Activated naive CD8-positive, alpha-beta T cell treated with anti-CD3 and anti-CD28 coated beads for 36 hours (primary cell): ENCODE data around the gene MYOZ3. TPM values are rescaled to one million over a fixed set of nuclear protein-coding genes. Genes with fewer than 3 reads are reported as not detected.

Source experiments
- DNase-seq: peaks from one replicate; pipeline ENCODE4 v3.0.0; 2021
- H3K27ac Mint-ChIP-seq: one replicate; pipeline ENCODE4 v1.8.0; 2022; ENCODE audit warnings: mild to moderate bottlenecking, moderate library complexity, mixed read lengths
- H3K27me3 Mint-ChIP-seq: one replicate; pipeline ENCODE4 v1.8.0; 2022; ENCODE audit warnings: mild to moderate bottlenecking, mixed read lengths
- H3K36me3 Mint-ChIP-seq: one replicate; pipeline ENCODE4 v1.8.0; 2021; ENCODE audit warnings: mild to moderate bottlenecking, mixed read lengths
- H3K4me1 Mint-ChIP-seq: one replicate; pipeline ENCODE4 v1.8.0; 2021; ENCODE audit warnings: mixed read lengths
- H3K4me3 Mint-ChIP-seq: one replicate; pipeline ENCODE4 v1.8.0; 2022; ENCODE audit warnings: mild to moderate bottlenecking, moderate library complexity, mixed read lengths
- H3K9me3 Mint-ChIP-seq: one replicate; pipeline ENCODE4 v1.8.0; 2022; ENCODE audit warnings: mixed read lengths
- total RNA-seq, 2 experiments: library from RNA; stranded (reverse); gene quantifications; one replicate each; pipeline ENCODE4 v1.2.3, GENCODE V29; 2021

MYOZ3 gene
- total RNA-seq, 2 experiments from 2014 or later = 0.06 to 0.16 TPM

DNA sequence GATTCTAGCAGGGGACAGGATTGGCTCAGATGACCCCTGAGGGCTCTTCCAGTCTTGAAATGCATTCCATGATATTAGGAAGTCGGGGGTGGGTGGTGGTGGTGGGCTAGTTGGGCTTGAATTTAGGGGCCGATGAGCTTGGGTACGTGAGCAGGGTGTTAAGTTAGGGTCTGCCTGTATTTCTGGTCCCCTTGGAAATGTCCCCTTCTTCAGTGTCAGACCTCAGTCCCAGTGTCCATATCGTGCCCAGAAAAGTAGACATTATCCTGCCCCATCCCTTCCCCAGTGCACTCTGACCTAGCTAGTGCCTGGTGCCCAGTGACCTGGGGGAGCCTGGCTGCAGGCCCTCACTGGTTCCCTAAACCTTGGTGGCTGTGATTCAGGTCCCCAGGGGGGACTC lies 2.9 kb upstream of the MYOZ3 start:
- Mint-ChIP-seq H3K4me3 (no peak overlapping the region), H3K36me3 (no peaks in the 10 kb centered on the region), H3K4me1 (peaks cover 2% of the 10 kb centered on the region), H3K27me3 (no peaks in the 10 kb centered on the region), H3K9me3 (no peaks in the 10 kb centered on the region), H3K27ac (no peak overlapping the region)
- DNase-seq = no peak

DNA sequence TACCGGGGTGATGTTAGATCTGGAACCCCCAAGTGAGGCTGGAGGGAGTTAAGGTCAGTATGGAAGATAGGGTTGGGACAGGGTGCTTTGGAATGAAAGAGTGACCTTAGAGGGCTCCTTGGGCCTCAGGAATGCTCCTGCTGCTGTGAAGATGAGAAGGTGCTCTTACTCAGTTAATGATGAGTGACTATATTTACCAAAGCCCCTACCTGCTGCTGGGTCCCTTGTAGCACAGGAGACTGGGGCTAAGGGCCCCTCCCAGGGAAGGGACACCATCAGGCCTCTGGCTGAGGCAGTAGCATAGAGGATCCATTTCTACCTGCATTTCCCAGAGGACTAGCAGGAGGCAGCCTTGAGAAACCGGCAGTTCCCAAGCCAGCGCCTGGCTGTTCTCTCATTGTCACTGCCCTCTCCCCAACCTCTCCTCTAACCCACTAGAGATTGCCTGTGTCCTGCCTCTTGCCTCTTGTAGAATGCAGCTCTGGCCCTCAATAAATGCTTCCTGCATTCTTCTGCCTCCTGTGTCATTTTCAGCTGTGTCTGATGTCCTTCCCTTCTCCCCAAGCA lies 2.3 kb upstream of the MYOZ3 start:
- Mint-ChIP-seq H3K27me3 (no peaks in the 10 kb centered on the region), H3K4me3 (no peak overlapping the region), H3K27ac (no peak overlapping the region), H3K36me3 (no peaks in the 10 kb centered on the region), H3K4me1 (peaks cover 2% of the 10 kb centered on the region), H3K9me3 (no peaks in the 10 kb centered on the region)
- DNase-seq = no peak

DNA sequence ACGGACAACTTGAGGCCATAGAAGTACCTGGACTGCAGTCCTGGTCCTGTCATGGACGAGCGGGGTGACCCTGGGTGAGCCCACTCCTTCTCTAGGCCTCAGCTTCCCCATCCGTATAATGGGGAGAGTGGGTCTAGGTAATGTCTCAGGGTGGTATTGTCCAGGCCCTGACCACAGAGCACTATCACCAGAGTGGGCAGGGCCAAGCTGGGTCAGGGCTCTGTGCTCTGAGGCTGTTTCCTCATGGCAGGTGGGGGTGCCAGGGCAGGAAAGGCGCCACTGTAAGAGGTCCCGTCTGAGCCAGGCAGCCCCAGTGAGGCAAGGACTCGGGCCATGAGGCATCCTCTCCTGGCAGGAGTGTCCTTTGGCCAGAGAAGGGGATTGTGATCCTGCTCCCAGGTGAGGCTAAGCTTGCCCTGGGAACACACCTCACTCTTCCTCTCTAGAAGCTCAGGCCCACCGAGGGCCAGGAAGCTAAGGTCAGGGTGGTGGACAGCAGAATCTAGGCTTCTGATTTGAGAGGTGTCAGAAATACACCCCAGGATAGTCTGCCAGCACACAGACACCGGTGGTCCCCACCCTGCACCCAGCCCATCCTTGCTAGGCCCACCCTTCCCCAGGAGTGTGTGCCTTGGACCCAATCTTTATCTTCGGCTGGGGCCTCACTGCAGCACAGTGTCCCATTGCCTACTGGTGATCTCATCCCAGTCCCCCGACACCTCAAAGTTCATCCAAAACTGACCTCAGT lies 1.5 kb upstream of the MYOZ3 start:
- no peaks in the 10 kb centered on the region for H3K27me3 Mint-ChIP-seq
- peaks cover 2% of the 10 kb centered on the region for H3K4me1 Mint-ChIP-seq
- H3K4me3 Mint-ChIP-seq = no peak overlapping the region
- no peaks in the 10 kb centered on the region for H3K36me3 Mint-ChIP-seq
- no peak for DNase-seq
- no peaks in the 10 kb centered on the region for H3K9me3 Mint-ChIP-seq
- no peak overlapping the region for H3K27ac Mint-ChIP-seq

DNA sequence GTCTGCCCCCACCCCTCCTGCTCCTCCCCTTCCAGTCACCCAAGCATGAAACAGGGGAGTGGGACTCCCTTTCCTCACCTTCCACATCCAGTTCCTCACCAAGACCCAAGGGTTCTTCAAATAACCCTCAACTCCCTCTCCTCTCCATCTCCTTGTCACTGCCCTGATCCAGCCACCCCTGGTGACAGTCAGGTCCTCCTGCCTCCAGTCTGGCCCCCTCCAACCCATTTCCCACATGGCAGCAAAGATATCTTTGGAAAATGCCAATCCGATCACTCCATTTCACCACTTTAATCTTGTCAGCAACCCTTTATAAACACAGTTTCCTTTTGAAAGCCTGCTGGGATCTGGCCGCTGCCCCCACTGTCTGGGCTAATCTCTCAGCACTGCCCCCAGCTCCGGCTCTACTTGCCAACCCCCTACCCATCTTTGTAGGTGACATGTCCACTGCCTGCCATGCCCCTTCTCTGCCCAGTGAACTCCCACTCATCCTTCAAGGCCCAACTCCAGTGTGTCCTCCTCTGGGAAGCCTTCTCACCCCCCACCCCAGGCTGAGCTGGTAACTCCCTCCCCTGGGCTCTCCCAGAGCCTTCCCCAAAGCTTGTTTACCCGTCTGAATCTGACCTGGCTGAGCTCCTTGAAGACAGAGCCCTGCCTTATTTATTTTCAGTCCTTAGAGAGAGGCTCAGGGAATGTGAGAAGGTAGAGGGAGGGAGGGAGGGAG lies 781 bp upstream of the MYOZ3 start:
- no peaks in the 10 kb centered on the region for H3K36me3 Mint-ChIP-seq
- H3K27me3 Mint-ChIP-seq = no peaks in the 10 kb centered on the region
- no peak overlapping the region for H3K27ac Mint-ChIP-seq
- DNase-seq = no peak
- H3K4me1 Mint-ChIP-seq = peaks cover 2% of the 10 kb centered on the region
- no peaks in the 10 kb centered on the region for H3K9me3 Mint-ChIP-seq
- no peak overlapping the region for H3K4me3 Mint-ChIP-seq

DNA sequence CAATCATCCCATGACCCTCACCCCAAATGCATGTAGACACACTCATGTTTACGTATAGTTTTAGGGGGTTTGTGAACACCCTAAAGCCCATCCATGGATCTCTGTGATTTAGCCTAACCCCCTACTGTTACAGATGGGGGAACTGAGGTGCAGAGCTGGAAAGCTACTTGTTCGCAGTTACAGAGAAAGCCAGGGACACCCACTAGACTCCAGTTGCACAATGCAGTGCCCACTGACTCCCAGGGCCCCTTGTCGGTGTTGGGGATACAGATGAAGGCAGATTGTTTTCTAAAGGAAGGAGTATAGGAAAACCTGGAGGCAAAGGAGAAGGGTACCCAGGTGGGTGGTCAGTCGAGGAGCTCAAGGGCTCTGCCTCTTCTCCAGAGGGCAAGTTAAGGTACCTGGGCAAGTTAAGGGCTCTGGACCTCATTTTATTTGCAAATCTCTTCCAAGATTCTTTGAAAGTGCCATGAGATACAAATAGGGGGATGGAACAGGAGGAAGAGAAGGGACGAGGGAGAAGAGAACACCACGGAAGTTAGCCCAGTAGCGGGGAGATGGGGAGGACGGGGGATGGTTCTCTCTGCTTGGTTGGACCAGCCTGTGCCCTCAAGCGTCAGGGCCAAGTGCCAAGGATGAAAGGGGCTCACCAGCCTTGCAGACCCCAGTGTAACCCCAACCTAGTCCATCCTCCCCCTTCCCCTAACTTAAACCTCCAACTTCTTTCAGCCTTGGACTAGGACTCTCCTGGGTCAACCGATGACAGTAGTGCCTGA lies 958 bp downstream of the MYOZ3 start:
- no peak overlapping the region for H3K27ac Mint-ChIP-seq
- no peaks in the 10 kb centered on the region for H3K9me3 Mint-ChIP-seq
- no peaks in the 10 kb centered on the region for H3K27me3 Mint-ChIP-seq
- DNase-seq = no peak
- no peaks in the 10 kb centered on the region for H3K4me1 Mint-ChIP-seq
- H3K36me3 Mint-ChIP-seq = no peaks in the 10 kb centered on the region
- H3K4me3 Mint-ChIP-seq = no peak overlapping the region

DNA sequence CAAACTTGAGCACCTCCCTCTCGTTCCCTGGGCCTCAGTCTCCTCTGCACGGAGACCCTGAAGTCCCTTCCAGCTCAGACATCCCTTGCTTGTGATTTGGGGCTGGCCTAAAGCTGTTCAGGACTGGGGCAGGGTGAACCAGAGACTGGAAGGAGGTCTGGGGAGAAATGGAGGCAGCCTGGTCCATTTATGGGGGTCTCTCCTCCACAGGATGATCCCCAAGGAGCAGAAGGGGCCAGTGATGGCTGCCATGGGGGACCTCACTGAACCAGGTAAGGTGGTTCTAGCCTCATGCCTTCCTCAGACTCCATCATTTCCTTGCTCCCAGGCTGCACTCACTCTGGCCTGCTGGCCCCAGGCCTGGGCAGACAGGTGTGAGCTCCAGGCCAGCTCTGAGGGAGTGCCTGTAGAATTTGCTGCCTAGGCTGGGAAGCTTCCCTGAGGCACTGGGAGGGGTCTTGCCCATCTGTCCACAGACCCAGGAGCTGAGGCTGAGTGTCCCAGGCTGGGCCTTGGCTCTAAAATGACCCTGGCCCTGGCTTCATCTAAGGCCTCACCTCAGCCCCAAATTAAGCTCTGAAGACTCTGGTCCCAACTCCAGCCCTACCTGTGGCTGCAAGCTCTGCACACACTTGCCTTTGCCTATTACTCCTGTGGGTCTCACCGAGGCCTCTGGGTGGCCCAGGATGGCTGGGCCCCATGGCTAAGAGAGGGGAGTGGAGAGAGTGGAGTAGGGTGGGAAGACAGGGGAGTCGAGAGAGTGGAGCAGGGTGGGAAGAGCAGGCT lies 1.9 kb downstream of the MYOZ3 start:
- Mint-ChIP-seq H3K36me3 (no peaks in the 10 kb centered on the region), H3K27ac (no peak overlapping the region), H3K27me3 (no peaks in the 10 kb centered on the region), H3K4me1 (no peaks in the 10 kb centered on the region), H3K4me3 (no peak overlapping the region), H3K9me3 (no peaks in the 10 kb centered on the region)
- DNase-seq = no peak

DNA sequence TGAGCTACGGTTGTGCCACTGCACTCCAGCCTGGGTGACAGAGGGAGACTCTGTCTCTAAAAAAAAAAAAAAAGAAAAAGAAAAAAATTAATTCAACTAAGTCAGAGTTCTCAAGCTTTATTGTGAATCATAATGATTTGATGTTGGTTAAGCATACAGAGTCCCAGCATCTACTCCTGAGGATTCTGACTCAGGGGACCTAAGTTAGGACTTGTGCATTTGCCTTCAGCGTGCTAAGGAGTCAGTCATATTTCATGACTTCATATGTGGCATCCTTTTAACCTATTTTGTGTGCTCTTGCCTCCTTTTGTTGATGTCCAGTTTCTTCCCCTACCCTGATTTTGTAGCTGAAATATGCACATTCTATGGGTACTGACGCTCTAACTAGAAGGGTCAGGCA lies 2.9 kb downstream of the MYOZ3 start:
- Mint-ChIP-seq H3K9me3 (no peaks in the 10 kb centered on the region), H3K36me3 (no peaks in the 10 kb centered on the region), H3K27ac (no peak overlapping the region), H3K4me1 (no peaks in the 10 kb centered on the region), H3K27me3 (no peaks in the 10 kb centered on the region), H3K4me3 (no peak overlapping the region)
- DNase-seq = no peak

DNA sequence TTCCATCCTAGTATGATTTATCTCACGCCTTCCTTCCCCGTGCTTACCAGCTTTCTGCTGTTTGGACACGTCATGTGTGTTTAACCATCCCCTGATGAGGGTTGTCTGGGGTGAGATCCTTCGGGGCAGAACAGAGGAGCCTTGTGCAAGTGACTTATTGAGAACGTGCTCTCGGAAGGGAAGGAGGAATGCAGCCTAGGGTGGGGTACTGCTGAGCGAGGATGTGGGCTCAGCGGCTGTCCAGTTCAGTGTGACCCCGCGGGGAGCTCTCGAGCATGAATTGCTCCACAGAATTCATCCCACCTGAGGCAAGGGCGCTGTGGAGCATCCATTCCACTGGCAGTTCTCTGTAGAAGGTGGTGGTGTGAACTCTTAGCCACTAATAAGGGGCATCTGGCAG lies 4.0 kb downstream of the MYOZ3 start:
- peaks cover 2% of the 10 kb centered on the region for H3K27me3 Mint-ChIP-seq
- no peaks in the 10 kb centered on the region for H3K9me3 Mint-ChIP-seq
- no peak overlapping the region for H3K4me3 Mint-ChIP-seq
- no peak overlapping the region for H3K27ac Mint-ChIP-seq
- DNase-seq = no peak
- no peaks in the 10 kb centered on the region for H3K36me3 Mint-ChIP-seq
- no peaks in the 10 kb centered on the region for H3K4me1 Mint-ChIP-seq

DNA sequence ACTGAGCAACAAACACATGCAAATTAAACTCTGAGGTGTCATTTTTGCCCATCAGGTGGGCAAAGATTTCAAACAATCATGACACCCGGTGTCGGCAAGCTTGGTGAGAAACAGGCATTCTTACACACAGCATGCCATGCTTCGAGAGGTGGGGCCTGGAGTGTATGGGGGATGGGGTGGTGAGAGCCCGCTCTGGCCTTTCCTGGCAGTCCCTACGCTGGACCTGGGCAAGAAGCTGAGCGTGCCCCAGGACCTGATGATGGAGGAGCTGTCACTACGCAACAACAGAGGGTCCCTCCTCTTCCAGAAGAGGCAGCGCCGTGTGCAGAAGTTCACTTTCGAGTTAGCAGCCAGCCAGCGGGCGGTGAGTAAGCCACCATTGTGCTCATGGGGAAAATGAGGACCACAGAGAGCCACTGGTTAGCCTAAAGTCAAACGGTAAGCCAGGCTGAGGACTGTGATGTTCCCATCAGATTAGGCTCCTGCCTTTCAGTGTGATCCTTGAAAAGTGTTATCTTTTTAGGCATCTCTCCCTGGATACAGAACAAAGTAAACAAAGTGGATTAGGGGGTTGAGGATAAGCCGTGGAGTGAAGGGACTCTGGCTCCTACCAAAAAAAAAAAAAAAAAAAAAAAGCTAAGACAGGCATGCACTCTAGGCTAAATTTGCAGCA lies 9.4 kb downstream of the MYOZ3 start:
- H3K4me3 Mint-ChIP-seq = no peak overlapping the region

DNA sequence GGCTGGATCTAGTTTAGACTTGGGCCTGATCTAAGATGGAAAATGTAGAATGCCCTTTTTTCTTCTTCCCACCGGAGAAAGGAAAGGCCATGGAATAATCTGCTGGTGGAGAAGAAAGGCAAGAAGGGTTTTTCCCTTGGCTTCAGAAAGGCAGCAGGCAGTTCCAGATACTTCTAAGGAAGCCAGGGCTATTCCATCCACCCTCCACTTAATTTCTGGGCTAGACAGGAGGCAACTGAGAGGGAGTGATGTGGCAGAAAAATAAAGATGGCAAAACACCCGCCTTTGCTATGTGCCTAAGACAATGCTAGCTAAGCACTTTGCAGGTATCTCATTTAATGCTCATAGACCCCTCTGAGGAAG lies 9.9 kb downstream of the MYOZ3 start:
- no peak for DNase-seq
- no peaks in the 10 kb centered on the region for H3K36me3 Mint-ChIP-seq
- H3K27ac Mint-ChIP-seq = no peak overlapping the region
- H3K9me3 Mint-ChIP-seq = no peaks in the 10 kb centered on the region
- H3K4me3 Mint-ChIP-seq = no peak overlapping the region
- peaks cover 26% of the 10 kb centered on the region for H3K27me3 Mint-ChIP-seq
- H3K4me1 Mint-ChIP-seq = peaks cover 4% of the 10 kb centered on the region

More for the DNA sequence above, 9.4 kb downstream of the MYOZ3 start:
- Mint-ChIP-seq H3K36me3 (no peaks in the 10 kb centered on the region), H3K27ac (no peak overlapping the region), H3K4me1 (peaks cover 4% of the 10 kb centered on the region), H3K9me3 (no peaks in the 10 kb centered on the region), H3K27me3 (peaks cover 26% of the 10 kb centered on the region)
- DNase-seq = no peak

DNA sequence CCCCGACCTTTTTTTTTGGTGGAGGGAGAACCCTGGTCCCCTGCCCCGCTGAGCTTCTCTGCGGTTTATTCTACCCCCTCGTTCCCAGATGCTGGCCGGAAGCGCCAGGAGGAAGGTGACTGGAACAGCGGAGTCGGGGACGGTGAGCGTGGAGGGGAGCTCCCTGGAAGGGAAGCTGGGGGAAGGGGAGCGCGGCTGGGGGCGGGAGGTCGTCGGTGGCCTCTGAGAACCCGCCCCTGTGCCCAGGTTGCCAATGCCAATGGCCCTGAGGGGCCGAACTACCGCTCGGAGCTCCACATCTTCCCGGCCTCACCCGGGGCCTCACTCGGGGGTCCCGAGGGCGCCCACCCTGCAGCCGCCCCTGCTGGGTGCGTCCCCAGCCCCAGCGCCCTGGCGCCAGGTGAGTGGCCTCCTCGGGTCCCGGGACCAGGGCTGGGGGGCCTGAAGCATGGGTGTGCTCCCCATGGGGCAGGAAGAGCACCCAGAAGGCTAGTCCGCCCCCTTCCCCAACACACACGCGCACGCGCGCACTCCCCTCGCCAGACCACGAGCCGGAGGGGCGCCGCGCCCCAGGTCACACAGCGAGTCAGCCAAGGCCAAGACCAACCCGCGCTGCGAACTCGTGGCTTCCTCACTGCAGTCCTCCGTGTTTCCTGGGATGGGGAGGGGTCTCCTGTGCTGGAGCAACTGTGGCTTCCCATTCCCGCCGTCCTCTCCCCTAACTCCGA lies 10.6 kb downstream of the MYOZ3 start:
- peaks cover 4% of the 10 kb centered on the region for H3K4me1 Mint-ChIP-seq
- peak overlapping the region; percentile 75 for H3K4me3 Mint-ChIP-seq
- no peak overlapping the region for H3K27ac Mint-ChIP-seq
- H3K9me3 Mint-ChIP-seq = no peaks in the 10 kb centered on the region
- no peaks in the 10 kb centered on the region for H3K36me3 Mint-ChIP-seq
- peak; percentile 24 for DNase-seq
- H3K27me3 Mint-ChIP-seq = peaks cover 26% of the 10 kb centered on the region

DNA sequence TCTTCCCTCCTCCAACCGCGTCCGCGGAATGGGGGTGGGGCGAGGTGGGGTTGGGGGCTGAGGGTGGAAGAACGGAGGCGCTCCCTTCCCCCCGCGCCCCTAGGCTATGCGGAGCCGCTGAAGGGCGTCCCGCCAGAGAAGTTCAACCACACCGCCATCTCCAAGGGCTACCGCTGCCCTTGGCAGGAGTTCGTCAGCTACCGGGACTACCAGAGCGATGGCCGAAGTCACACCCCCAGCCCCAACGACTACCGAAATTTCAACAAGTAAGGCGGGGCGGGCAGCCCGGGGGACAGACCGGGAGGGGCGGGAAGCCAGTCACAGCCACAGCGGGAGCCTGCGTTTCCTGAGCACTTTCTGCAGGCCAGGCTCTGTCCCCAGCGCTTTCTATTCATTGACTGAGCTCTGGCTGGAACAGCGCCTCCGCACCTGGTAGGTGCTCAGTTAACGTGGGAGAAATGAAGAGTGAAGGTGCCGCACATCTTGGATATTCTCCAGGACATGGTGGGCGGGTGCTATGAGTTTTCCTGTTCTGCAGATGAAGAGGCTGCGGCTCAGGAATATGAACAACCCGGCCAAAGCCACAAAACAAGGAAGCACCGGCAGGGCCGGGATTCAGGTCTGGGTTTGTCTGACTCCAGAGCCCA lies 11.3 kb downstream of the MYOZ3 start:
- Mint-ChIP-seq H3K9me3 (no peaks in the 10 kb centered on the region), H3K27me3 (peaks cover 26% of the 10 kb centered on the region), H3K36me3 (no peaks in the 10 kb centered on the region), H3K4me3 (peak overlapping the region; percentile 75), H3K27ac (no peak overlapping the region), H3K4me1 (peaks cover 4% of the 10 kb centered on the region)
- DNase-seq = peak; percentile 18

DNA sequence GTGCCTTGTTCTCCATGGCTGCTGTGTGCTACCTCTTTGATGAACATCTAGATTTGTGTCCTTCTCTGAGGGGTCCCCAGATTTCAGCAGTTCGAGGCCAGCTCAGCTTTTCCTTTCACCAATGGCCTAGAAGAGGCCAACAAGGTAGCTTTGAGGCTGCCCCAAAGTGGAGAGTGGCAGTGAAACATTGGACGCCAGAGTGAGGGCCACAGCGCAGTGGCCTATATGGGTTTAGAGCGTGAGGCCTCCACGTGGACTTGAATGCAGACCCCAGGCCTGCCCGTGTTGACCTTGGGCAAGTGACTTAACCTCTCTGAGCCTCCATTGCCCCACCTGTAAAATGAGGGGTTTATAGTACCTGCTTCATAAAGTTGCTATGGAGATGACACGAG lies 11.8 kb downstream of the MYOZ3 start:
- Mint-ChIP-seq H3K27ac (no peak overlapping the region), H3K4me3 (no peak overlapping the region), H3K27me3 (peaks cover 26% of the 10 kb centered on the region), H3K36me3 (no peaks in the 10 kb centered on the region), H3K4me1 (peaks cover 4% of the 10 kb centered on the region), H3K9me3 (no peaks in the 10 kb centered on the region)
- DNase-seq = no peak
